HG03378 (cell line): Measurements from ENCODE around the gene DHRS1.
"Not testable (repeated sequence)": the region's sequence is repeated elsewhere in the genome, so short reads cannot be mapped to it uniquely, and the experiment has no call there.

Source experiments
- ATAC-seq: cut with Tn5 transposase; IDR thresholded peaks from one replicate; pipeline ENCODE4 v1.9.1; 2021; ENCODE audit warnings: mild to moderate bottlenecking, moderate library complexity; ENCODE audit not compliant: unreplicated experiment

DHRS1 gene

DNA sequence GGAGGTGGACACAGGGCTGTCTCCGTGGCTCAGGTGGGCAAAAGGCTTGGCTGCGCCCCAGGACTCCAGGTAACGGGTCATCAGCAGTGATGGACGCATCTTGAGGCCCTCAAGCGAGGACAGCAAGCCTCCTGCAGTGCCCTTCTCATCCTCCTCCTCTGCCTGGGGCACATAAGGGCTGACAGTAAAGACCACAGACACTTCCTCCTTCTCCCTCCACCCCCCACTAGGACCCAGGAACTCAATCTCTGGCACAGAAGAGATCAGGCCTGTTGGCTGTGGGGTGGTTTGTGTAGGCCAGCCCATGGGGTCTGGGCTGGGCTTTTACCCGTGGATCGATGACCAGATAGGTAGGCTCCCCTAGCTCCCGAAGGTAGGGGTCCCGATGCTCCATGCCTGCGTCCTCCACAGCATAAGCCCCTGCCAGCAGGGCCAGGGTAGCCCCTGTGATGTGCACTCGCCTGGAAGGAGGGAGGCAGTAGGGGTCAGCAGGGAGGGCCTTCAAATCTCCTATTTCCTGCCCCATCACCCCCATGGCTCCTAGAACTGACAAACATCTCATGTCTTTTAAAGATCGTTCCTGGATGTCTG lies 29.6 kb upstream of the DHRS1 start:
- ATAC-seq = no peak

- ATAC-seq = not testable (repeated sequence)
Observed at GRCh38 chr14:24327914-24328313, 28.3 kb upstream of the DHRS1 start.

- no peak for ATAC-seq
Observed at GRCh38 chr14:24327303-24327702, 27.7 kb upstream of the DHRS1 start.

DNA sequence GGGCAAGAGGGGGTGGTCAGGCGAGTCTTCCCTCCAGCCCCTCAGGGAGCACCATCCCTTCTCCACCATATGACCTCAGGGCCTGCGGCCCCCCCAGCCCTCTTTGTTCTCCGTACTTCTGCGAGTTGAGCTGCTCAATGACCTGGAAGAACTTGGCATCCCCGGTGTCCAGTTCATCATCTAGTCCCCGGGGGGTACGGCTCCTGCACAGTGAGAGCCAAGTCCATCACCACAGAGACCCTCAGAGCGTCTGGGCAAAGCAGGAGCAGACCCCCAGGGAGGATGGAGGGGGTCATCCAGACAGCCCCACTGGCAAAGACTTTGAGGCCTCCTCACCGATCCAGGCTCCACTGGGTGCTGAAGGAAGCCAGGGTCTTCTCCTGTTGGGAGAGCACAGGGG lies 26.4 kb upstream of the DHRS1 start:
- no peak for ATAC-seq

DNA sequence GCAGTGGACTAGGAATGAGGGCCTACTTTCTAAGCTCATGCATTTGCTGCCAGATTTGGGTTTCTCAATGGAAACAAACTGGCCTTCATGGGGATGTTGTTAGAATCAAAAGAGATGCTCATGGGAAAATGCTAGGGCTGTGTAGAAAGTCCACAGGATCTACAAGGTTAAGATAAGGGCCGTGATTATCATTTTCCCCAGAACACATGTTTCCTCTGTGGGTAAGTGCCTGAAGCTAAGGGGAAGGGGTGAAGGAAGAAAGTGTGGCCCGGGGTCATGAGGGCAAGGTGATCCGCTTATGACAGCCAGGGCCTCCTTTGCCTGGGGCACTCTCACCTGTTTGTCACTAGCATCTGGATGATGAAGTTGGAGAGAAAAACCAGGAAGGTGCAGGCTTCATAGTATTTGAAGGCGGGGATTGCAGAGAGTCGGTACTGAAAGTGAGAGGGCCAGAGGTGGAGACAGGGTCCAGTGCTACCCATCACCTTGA lies 25.5 kb upstream of the DHRS1 start:
- ATAC-seq = no peak

DNA sequence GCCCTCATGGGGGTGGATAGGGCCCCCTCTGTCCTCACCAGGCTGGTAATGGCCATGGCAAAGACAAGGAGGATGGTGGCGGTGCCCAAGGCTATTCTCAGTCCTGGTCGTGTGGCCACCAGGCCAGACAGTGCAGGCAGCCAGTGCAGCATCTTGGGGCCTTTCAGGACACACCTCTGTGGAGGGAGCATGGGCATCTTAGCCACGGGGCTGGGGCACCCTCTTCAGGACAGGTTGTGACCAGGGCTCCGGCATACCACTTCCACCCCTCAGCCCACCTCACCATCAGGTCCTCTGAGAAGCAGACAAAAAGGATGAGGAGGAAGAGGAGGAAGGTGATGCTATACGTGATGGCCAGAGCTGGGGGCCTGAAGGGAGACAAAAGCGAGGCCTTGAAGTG lies 24.4 kb upstream of the DHRS1 start:
- ATAC-seq = no peak

GRCh38 chr14:24323341-24323740 lies 23.8 kb upstream of the DHRS1 start:
- ATAC-seq = no peak

DNA sequence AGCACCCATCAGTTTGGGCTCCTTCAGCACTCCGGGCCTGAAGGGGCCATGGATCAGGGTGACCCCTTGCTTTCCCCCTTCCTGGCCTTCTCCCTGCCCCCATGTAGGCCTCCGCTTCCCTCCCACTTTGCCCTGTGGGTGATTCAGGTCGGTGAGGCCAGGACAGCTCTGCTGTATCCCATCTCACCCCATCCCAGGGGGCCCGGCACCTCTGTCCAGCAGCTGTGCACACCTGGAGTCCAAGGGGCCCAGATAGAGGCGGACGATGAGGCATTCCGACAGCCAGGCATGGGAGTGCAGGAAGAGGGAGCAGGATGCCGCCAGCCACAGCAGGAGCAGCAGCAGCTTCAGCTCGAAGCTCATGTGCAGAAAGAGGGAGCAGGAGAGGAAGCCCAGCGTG lies 23.1 kb upstream of the DHRS1 start:
- no peak for ATAC-seq

GRCh38 chr14:24321212-24321975 lies 21.8 kb upstream of the DHRS1 start:
- ATAC-seq = no peak

DNA sequence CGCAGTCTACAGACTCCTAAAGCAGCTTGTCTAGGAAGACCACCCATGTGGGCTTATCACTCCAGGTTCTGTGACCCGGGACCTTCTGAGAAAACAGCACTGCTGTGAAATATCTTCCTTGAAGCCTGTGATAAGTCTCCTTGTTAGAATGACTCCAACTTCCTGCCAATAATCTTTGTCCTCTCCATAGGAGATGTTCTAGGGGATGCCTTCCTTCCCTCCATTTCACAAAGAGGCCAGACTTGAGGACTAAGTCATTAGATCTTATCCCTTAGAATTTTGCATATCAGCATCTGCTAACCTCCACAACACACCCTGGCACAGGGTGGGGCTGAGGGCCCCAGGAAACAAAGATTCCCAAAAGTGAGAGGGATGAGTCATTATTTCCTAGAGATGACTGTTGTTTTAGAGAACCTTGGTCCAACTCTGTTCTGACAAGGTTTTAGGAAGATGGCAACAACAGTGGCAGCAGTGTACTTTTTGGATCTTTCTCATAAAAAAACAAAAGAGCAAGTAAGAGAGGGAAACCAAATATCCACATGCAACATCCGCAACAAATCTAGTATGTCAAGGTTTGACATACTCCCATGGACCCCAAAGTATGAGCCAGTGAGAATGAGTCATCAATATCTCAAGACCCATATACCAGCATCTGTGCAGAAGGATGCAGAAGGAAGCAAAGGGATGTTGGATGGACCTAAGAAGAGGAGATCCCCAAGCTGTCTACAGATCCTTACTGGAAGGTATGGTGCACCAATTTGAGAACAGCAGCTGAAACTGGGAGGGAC lies 17.8 kb upstream of the DHRS1 start:
- ATAC-seq = no peak

GRCh38 chr14:24316597-24316950 lies 17.0 kb upstream of the DHRS1 start:
- ATAC-seq = no peak

DNA sequence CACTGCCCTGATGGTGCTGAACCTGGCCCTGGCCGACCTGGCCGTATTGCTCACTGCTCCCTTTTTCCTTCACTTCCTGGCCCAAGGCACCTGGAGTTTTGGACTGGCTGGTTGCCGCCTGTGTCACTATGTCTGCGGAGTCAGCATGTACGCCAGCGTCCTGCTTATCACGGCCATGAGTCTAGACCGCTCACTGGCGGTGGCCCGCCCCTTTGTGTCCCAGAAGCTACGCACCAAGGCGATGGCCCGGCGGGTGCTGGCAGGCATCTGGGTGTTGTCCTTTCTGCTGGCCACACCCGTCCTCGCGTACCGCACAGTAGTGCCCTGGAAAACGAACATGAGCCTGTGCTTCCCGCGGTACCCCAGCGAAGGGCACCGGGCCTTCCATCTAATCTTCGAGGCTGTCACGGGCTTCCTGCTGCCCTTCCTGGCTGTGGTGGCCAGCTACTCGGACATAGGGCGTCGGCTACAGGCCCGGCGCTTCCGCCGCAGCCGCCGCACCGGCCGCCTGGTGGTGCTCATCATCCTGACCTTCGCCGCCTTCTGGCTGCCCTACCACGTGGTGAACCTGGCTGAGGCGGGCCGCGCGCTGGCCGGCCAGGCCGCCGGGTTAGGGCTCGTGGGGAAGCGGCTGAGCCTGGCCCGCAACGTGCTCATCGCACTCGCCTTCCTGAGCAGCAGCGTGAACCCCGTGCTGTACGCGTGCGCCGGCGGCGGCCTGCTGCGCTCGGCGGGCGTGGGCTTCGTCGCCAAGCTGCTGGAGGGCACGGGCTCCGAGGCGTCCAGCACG lies 16.4 kb upstream of the DHRS1 start:
- no peak for ATAC-seq

- ATAC-seq = no peak
Observed at GRCh38 chr14:24315243-24315806, 15.7 kb upstream of the DHRS1 start.

DNA sequence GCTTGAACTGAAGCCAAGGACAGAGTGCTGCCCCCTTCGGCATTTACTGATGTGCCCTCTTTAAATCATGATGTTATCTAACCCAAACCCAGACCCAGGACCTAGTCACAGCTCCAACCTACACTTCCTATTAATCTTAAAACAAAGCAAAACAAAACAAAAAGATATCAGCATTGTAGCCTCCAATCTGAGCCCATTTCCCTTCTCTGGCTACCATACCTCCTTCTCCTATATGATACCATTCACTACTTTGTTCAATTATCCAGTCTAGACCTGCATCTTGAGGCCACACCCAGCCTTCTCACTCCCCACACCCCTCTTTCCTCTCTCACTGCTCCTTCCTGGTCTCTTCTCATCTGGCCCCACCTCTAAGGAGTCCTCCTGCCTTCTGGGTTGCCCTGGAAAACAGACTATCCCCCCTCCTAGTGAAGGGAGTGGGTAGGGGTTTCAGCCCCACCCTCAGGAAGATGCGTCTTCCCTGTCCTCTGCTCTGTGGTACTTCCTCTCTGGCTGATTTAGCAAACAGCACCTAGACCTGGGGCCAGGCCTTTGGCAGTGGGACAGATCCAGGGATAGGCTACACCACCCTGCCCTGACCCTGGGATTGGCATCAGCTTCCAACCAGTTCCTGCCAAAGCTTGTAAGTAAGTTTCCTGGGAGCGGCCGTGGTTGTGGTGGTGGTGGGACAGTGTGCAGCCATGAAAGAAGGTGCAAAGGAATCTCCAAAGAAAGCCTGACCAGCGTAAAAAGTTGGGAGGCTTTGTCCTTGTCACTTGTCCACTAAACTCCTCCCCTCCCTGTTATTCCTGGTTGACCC lies 15.0 kb upstream of the DHRS1 start:
- no peak for ATAC-seq

- no peak for ATAC-seq
Observed at GRCh38 chr14:24313913-24314312, 14.3 kb upstream of the DHRS1 start.

GRCh38 chr14:24312736-24313507 lies 13.3 kb upstream of the DHRS1 start:
- ATAC-seq = no peak

- no peak for ATAC-seq
Observed at GRCh38 chr14:24311837-24312615, 12.4 kb upstream of the DHRS1 start.
